Loucy (cell line): Measurements from ENCODE around the gene PHF21B.
"Not testable (repeated sequence)": the region's sequence is repeated elsewhere in the genome, so short reads cannot be mapped to it uniquely, and the experiment has no call there.

Experiments
- H2AFZ ChIP-seq: fragments of 200-600 bp; sonication (generic); 2 replicates; pipeline ENCODE4 v1.6.0; 2016; ENCODE audit warnings: antibody characterized with exemption, mild to moderate bottlenecking, low read length, moderate library complexity
- H3F3A ChIP-seq: fragments of 200-600 bp; 2 replicates; pipeline ENCODE4 v1.6.0; 2016; ENCODE audit warnings: antibody characterized with exemption, low read depth, mild to moderate bottlenecking
- H3K27me3 ChIP-seq: fragments of 200-600 bp; sonication (generic); 2 replicates; pipeline ENCODE4 v1.6.1; 2014; ENCODE audit warnings: low read length, mild to moderate bottlenecking; ENCODE audit not compliant: insufficient read depth, poor library complexity, severe bottlenecking
- H3K36me3 ChIP-seq: fragments of 200-600 bp; sonication (generic); 2 replicates; pipeline ENCODE4 v1.6.1; 2016; ENCODE audit warnings: low read length; ENCODE audit not compliant: insufficient read depth
- H3K4me1 ChIP-seq: fragments of 200-600 bp; sonication (generic); 2 replicates; pipeline ENCODE4 v1.5.1; 2014; ENCODE audit warnings: low read length, mild to moderate bottlenecking; ENCODE audit not compliant: insufficient read depth, poor library complexity, severe bottlenecking
- H3K4me2 ChIP-seq: fragments of 200-600 bp; sonication (generic); 2 replicates; pipeline ENCODE4 v1.6.0; 2014; ENCODE audit warnings: antibody characterized with exemption, low read length, low read depth, mild to moderate bottlenecking; ENCODE audit not compliant: poor library complexity, severe bottlenecking
- H3K4me3 ChIP-seq: fragments of 200-600 bp; sonication (generic); 2 replicates; pipeline ENCODE4 v1.5.1; 2014; ENCODE audit warnings: low read length, mild to moderate bottlenecking, mixed read lengths; ENCODE audit not compliant: poor library complexity, severe bottlenecking
- H3K79me2 ChIP-seq: fragments of 200-600 bp; sonication (generic); 2 replicates; pipeline ENCODE4 v1.6.1; 2014; ENCODE audit warnings: low read length; ENCODE audit not compliant: insufficient read depth
- H3K9ac ChIP-seq: fragments of 200-600 bp; sonication (generic); 2 replicates; pipeline ENCODE4 v1.6.0; 2014; ENCODE audit warnings: mild to moderate bottlenecking, low read depth, low read length, moderate library complexity; ENCODE audit not compliant: poor library complexity, severe bottlenecking
- H3K9me2 ChIP-seq: fragments of 200-600 bp; sonication (generic); replicated peaks from 2 replicates; pipeline ENCODE4 v1.6.1; 2016; ENCODE audit warnings: low read depth, low read length, mixed read lengths
- H3K9me3 ChIP-seq: fragments of 200-600 bp; sonication (generic); 2 replicates; pipeline ENCODE4 v1.6.1; 2014; ENCODE audit warnings: mild to moderate bottlenecking, antibody characterized with exemption, low read length, low read depth; ENCODE audit not compliant: insufficient read depth
- H4K20me1 ChIP-seq: fragments of 200-600 bp; sonication (generic); 2 replicates; pipeline ENCODE4 v1.6.0; 2014; ENCODE audit warnings: antibody characterized with exemption, low read length, mild to moderate bottlenecking; ENCODE audit not compliant: insufficient read depth, poor library complexity, severe bottlenecking
- EZH2phosphoT487 ChIP-seq: fragments of 200-600 bp; IDR thresholded peaks from 2 replicates; pipeline ENCODE4 v1.6.1; 2018; ENCODE audit warnings: antibody characterized with exemption, mild to moderate bottlenecking, moderate library complexity, borderline replicate concordance
- TF ChIP-seq, protein P1 (sequence below): fragments of 200-600 bp; sonication (generic); conservative IDR thresholded peaks from 2 replicates; pipeline ENCODE4 v1.5.1; 2014; ENCODE audit warnings: mild to moderate bottlenecking, antibody characterized with exemption, low read length

PHF21B gene

DNA sequence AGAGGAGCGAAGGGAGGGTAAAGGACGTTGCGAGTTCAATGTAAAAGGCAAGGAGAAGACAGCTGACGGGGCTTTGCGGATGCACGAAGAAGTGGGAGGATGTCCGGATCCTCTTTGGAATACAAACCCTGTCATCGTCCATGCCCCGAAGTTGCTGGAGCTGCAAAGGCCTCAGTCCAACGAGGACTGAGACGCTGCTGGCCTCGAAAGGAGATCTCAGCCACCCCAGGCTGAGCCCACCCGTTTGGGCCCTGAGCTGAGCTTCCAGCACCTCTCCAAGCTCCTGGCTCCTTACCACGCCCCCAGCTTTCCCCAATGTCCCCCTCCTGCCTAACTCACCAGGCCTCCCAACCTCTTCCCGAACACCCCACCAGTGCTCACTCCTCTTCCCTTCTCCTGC is 46.1 kb upstream of the PHF21B start:
- H3K4me1 ChIP-seq, result peaks cover 25% of the 10 kb centered on the region
- no peaks in the 10 kb centered on the region for H3K27me3 ChIP-seq
- peaks cover 4% of the 10 kb centered on the region; the same call in 1 of the 2 replicates for H3F3A ChIP-seq
- no peak overlapping the region for H3K9ac ChIP-seq
- no peak overlapping the region for H3K4me2 ChIP-seq
- H3K4me3 ChIP-seq, result no peak overlapping the region
- TF ChIP-seq, protein P1, sequence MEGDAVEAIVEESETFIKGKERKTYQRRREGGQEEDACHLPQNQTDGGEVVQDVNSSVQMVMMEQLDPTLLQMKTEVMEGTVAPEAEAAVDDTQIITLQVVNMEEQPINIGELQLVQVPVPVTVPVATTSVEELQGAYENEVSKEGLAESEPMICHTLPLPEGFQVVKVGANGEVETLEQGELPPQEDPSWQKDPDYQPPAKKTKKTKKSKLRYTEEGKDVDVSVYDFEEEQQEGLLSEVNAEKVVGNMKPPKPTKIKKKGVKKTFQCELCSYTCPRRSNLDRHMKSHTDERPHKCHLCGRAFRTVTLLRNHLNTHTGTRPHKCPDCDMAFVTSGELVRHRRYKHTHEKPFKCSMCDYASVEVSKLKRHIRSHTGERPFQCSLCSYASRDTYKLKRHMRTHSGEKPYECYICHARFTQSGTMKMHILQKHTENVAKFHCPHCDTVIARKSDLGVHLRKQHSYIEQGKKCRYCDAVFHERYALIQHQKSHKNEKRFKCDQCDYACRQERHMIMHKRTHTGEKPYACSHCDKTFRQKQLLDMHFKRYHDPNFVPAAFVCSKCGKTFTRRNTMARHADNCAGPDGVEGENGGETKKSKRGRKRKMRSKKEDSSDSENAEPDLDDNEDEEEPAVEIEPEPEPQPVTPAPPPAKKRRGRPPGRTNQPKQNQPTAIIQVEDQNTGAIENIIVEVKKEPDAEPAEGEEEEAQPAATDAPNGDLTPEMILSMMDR, result no peak
- no peak for TF ChIP-seq EZH2phosphoT487
- H4K20me1 ChIP-seq, result no peaks in the 10 kb centered on the region
- no peak overlapping the region for H2AFZ ChIP-seq
- H3K9me3 ChIP-seq, result no peaks in the 10 kb centered on the region
- no peaks in the 10 kb centered on the region for H3K9me2 ChIP-seq
- H3K36me3 ChIP-seq, result no peaks in the 10 kb centered on the region
- no peaks in the 10 kb centered on the region for H3K79me2 ChIP-seq

DNA sequence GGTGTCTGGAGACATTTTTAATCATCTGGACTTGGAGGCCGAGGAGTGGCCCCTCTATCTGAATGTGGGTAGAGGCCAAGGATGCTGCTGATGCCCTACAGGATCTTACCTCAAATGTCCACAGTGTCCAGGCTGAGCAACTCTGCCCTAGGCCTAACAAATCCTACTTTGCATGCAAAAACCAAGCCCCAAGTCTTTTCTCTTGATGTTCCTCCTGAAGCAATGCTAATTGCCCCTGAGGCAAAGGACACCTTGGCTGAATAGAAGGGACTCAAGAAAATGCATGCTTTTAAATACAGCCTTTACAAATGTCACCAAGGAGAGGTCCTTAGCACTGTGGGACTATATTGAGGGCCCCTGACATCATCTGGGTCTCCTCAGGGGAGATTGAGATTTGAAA is 43.8 kb upstream of the PHF21B start:
- Histone ChIP-seq H3K9me2 (no peaks in the 10 kb centered on the region), H3K9ac (no peak overlapping the region), H3K36me3 (no peaks in the 10 kb centered on the region), H3K79me2 (no peaks in the 10 kb centered on the region), H4K20me1 (no peaks in the 10 kb centered on the region), H3K27me3 (no peaks in the 10 kb centered on the region), H3K4me2 (no peak overlapping the region), H3K4me1 (peaks cover 13% of the 10 kb centered on the region), H3K9me3 (no peaks in the 10 kb centered on the region), H3F3A (peaks cover 3% of the 10 kb centered on the region; the same call in 1 of the 2 replicates), H3K4me3 (no peak overlapping the region), H2AFZ (no peak overlapping the region)
- no peak for TF ChIP-seq EZH2phosphoT487
- TF ChIP-seq, protein P1, result no peak

DNA sequence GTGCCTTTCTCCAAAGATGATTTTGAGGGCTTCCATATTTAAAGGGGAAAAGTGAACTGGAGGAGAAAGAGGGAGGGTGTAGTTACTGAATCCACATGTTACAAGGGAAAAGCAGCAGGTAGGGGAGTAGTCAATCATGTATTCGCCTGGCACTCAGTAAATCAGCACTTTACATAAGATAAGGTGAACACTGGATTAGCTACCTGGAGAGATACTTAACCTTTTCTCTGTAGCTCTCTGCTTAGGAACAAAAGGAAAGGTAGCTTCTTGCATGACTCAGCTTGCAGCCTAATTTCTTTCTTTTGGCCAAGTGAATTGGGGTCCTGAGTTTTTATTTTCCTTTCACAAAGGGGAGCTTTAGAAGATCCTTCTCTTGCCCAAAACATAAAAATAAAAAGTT is 43.3 kb upstream of the PHF21B start:
- H3K27me3 ChIP-seq, result no peaks in the 10 kb centered on the region
- no peaks in the 10 kb centered on the region for H3K36me3 ChIP-seq
- no peaks in the 10 kb centered on the region for H3K79me2 ChIP-seq
- H3K9ac ChIP-seq, result no peak overlapping the region
- no peaks in the 10 kb centered on the region for H3K9me3 ChIP-seq
- TF ChIP-seq, protein P1, result no peak
- no peak for TF ChIP-seq EZH2phosphoT487
- no peak overlapping the region for H2AFZ ChIP-seq
- H3K4me3 ChIP-seq, result no peak overlapping the region
- H3K4me2 ChIP-seq, result no peak overlapping the region
- peaks cover 10% of the 10 kb centered on the region for H3K4me1 ChIP-seq
- no peaks in the 10 kb centered on the region for H3F3A ChIP-seq
- H4K20me1 ChIP-seq, result no peaks in the 10 kb centered on the region
- no peaks in the 10 kb centered on the region for H3K9me2 ChIP-seq

DNA sequence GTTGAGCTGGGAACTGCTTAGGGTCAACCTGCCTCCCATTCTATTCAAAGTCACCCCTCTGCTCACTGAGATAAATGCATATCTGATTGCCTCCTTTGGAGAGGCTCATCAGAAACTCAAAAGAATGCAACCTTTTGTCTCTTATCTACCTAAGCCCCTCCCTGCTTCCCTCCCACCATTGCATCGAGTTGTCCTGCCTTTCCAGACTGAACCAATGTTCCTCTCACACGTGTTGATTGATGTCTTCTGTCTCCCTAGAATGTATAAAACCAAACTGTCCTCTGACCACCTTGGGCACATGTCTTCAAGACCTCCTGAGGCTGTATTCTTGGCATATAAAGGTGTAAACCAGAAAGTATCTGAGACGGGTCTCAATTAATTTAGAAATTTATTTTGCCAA is 42.9 kb upstream of the PHF21B start:
- H3K4me2 ChIP-seq, H3K4me3 ChIP-seq, H3K4me1 ChIP-seq, H3K9me2 ChIP-seq, H3K9me3 ChIP-seq, H4K20me1 ChIP-seq, H3K79me2 ChIP-seq, H3K9ac ChIP-seq, H3F3A ChIP-seq, H2AFZ ChIP-seq, H3K36me3 ChIP-seq, H3K27me3 ChIP-seq: not testable (repeated sequence)
